SK-N-SH treated with all-trans-retinoic acid at 6 μM for 48 hours (cell line): ENCODE data around the gene DDX1.

Experiments
- ARNTL ChIP-seq: fragments of 450-650 bp; formaldehyde crosslinking; IDR thresholded peaks from 2 replicates; pipeline ENCODE4 v1.5.0; 2020; ENCODE audit warnings: low read depth, mild to moderate bottlenecking, moderate library complexity, borderline replicate concordance
- CREB5 ChIP-seq: fragments of 250-450 bp; sonication (Bioruptor Pico); IDR thresholded peaks from 2 replicates; pipeline ENCODE4 v1.5.1; 2020; ENCODE audit warnings: low read depth, mild to moderate bottlenecking, moderate library complexity
- GLIS3 ChIP-seq: fragments of 250-450 bp; sonication (Bioruptor Pico); IDR thresholded peaks from 2 replicates; pipeline ENCODE4 v1.5.0; 2020; ENCODE audit warnings: mild to moderate bottlenecking, moderate library complexity
- ISL1 ChIP-seq: fragments of 250-450 bp; sonication (Bioruptor Pico); IDR thresholded peaks from 2 replicates; pipeline ENCODE4 v2.1.2; 2022; ENCODE audit warnings: mild to moderate bottlenecking, moderate library complexity
- PATZ1 ChIP-seq: fragments of 250-450 bp; sonication (Bioruptor Pico); IDR thresholded peaks from 2 replicates; pipeline ENCODE4 v1.8.0; 2020; ENCODE audit warnings: mild to moderate bottlenecking, moderate library complexity, borderline replicate concordance
- POU6F1 ChIP-seq: fragments of 250-450 bp; sonication (Bioruptor Pico); IDR thresholded peaks from 2 replicates; pipeline ENCODE4 v1.8.0; 2021; ENCODE audit warnings: low read depth, mild to moderate bottlenecking, moderate library complexity, borderline replicate concordance
- SNAI2 ChIP-seq: fragments of 250-450 bp; sonication (Bioruptor Pico); IDR thresholded peaks from 2 replicates; pipeline ENCODE4 v1.5.0; 2020; ENCODE audit warnings: mild to moderate bottlenecking, moderate library complexity
- ZFP30 ChIP-seq: fragments of 450-650 bp; formaldehyde crosslinking; IDR thresholded peaks from 2 replicates; pipeline ENCODE4 v1.5.0; 2022; ENCODE audit warnings: mild to moderate bottlenecking, moderate library complexity
- ZNF70 ChIP-seq: fragments of 450-650 bp; formaldehyde crosslinking; IDR thresholded peaks from 2 replicates; pipeline ENCODE4 v1.5.0; 2020; ENCODE audit warnings: mild to moderate bottlenecking, moderate library complexity

- TF ChIP-seq ISL1 (no peak), ZFP30 (CRISPR knock-in tag) (no peak), CREB5 (CRISPR knock-in tag) (no peak), ARNTL (CRISPR knock-in tag) (no peak), PATZ1 (no peak), GLIS3 (CRISPR knock-in tag) (no peak), SNAI2 (CRISPR knock-in tag) (no peak), ZNF70 (CRISPR knock-in tag) (no peak), POU6F1 (no peak)
Observed at GRCh38 chr2:15548974-15549373, 42.7 kb upstream of the DDX1 start.
